Type B pancreatic cell (in vitro differentiated cells): ENCODE measurements around the gene APBA2. TPM values are rescaled to one million over a fixed set of nuclear protein-coding genes. Genes with fewer than 3 reads are reported as not detected.

Source experiments
- DNase-seq: peaks from one replicate; pipeline ENCODE4 v3.0.0; 2021; ENCODE audit warnings: mixed read lengths; ENCODE audit not compliant: unreplicated experiment; ENCODE audit errors: extremely low spot score
- H3K27ac Mint-ChIP-seq: 2 replicates; pipeline ENCODE4 v1.8.0; 2021; ENCODE audit warnings: mild to moderate bottlenecking, mixed read lengths
- H3K27me3 Mint-ChIP-seq: 2 replicates; pipeline ENCODE4 v1.8.0; 2021; ENCODE audit warnings: mixed read lengths
- H3K36me3 Mint-ChIP-seq: 2 replicates; pipeline ENCODE4 v1.8.0; 2021; ENCODE audit warnings: mixed read lengths
- H3K4me1 Mint-ChIP-seq: one replicate; pipeline ENCODE4 v1.8.0; 2021; ENCODE audit warnings: mixed read lengths; ENCODE audit not compliant: unreplicated experiment
- H3K4me3 Mint-ChIP-seq: 2 replicates; pipeline ENCODE4 v1.8.0; 2021; ENCODE audit warnings: mild to moderate bottlenecking, mixed read lengths
- H3K9me3 Mint-ChIP-seq: 2 replicates; pipeline ENCODE4 v1.8.0; 2021; ENCODE audit warnings: mixed read lengths
- total RNA-seq: library from RNA; stranded (reverse); gene quantifications from 2 replicates; pipeline ENCODE4 v1.2.1, GENCODE V29; 2021; ENCODE audit warnings: low replicate concordance
- TF ChIP-seq, protein P1 (sequence below): fragments of 200-600 bp; sonication (generic); conservative IDR thresholded peaks from 2 replicates; pipeline ENCODE4 v1.5.0; 2021; ENCODE audit warnings: antibody characterized with exemption, mild to moderate bottlenecking

APBA2 gene
- total RNA-seq, 1 donor from 2014 or later: 33.3 TPM

- Mint-ChIP-seq H3K27me3 (no peaks in the 10 kb centered on the region), H3K36me3 (no peaks in the 10 kb centered on the region), H3K9me3 (no peaks in the 10 kb centered on the region), H3K4me3 (no peak overlapping the region), H3K27ac (no peak overlapping the region), H3K4me1 (no peaks in the 10 kb centered on the region)
- TF ChIP-seq, protein P1, sequence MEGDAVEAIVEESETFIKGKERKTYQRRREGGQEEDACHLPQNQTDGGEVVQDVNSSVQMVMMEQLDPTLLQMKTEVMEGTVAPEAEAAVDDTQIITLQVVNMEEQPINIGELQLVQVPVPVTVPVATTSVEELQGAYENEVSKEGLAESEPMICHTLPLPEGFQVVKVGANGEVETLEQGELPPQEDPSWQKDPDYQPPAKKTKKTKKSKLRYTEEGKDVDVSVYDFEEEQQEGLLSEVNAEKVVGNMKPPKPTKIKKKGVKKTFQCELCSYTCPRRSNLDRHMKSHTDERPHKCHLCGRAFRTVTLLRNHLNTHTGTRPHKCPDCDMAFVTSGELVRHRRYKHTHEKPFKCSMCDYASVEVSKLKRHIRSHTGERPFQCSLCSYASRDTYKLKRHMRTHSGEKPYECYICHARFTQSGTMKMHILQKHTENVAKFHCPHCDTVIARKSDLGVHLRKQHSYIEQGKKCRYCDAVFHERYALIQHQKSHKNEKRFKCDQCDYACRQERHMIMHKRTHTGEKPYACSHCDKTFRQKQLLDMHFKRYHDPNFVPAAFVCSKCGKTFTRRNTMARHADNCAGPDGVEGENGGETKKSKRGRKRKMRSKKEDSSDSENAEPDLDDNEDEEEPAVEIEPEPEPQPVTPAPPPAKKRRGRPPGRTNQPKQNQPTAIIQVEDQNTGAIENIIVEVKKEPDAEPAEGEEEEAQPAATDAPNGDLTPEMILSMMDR: no peak
- DNase-seq: no peak
Measured at GRCh38 chr15:28904003-28904402, 18.2 kb downstream of the APBA2 start.

DNA sequence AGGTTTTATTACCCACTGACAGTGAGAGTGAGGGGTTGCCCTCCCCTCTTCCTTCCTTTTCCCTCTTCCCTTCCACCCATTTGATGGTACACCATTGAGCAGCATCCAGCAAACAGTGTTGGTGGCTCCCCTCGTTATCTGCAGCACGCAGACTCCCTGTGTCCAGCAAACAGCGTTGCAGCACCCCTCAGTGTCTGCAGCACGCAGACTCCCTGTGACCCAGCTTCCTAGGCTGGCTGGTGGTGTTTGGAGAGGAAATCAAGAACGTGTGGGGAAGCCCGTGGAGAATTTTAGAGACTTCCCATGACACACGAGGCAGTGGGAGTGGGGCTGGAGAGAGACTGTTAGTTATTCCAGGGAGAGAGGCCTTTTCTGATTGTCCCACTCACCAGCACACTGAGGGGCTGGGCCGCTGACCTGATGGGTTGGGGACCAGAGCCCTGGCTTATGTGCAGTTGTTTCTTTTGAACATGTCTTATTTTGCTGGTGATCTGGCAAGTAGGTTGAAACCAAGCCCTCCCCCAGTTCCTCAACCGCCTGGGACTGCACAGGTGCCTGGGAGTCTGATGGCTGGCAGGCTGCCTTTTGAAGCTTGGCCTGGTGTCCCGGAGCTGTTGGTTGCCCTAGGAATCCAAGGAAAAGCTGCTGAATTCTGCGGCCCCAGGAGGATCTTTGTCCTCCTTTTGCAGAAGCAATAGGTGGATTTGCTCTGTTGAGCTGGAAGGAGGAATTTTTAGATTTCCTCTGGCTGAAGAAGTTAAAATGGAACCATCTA is 19.0 kb downstream of the APBA2 start:
- no peak for DNase-seq
- H3K4me1 Mint-ChIP-seq: no peaks in the 10 kb centered on the region
- TF ChIP-seq, protein P1: no peak
- H3K9me3 Mint-ChIP-seq: no peaks in the 10 kb centered on the region
- H3K4me3 Mint-ChIP-seq: no peak overlapping the region
- H3K36me3 Mint-ChIP-seq: no peaks in the 10 kb centered on the region
- H3K27ac Mint-ChIP-seq: no peak overlapping the region
- H3K27me3 Mint-ChIP-seq: no peaks in the 10 kb centered on the region

GRCh38 chr15:28907338-28907960 is 21.7 kb downstream of the APBA2 start:
- no peaks in the 10 kb centered on the region for H3K9me3 Mint-ChIP-seq
- DNase-seq: no peak
- H3K4me1 Mint-ChIP-seq: no peaks in the 10 kb centered on the region
- no peak overlapping the region for H3K27ac Mint-ChIP-seq
- H3K4me3 Mint-ChIP-seq: no peak overlapping the region
- no peaks in the 10 kb centered on the region for H3K27me3 Mint-ChIP-seq
- TF ChIP-seq, protein P1: no peak
- H3K36me3 Mint-ChIP-seq: no peaks in the 10 kb centered on the region

DNA sequence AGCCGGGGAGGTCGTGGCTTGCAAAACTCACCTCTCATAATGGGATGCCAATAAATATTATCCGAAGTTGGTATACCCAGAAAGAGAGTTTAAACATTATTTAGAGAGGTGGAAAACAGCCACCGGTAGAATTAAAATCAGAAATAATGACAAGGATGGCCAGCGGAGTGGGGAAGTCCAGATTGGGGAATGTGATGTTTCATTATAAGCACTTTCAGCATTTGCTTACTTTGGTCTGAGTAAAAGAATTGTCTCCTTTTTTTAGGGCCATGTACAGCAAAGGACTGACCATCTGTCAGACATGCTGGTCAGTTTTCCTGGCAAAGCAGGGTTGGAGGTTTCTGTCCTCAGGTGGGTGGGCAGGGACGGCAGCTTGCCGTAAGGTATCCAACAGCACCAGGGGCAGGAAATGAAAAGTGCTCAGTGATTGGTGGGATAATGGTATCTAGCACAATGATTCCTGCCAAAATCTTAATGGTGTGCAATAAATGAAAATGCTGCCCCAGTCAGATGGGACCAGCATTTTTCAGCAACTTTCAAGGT is 24.3 kb downstream of the APBA2 start:
- Mint-ChIP-seq H3K36me3 (no peaks in the 10 kb centered on the region), H3K27ac (no peak overlapping the region), H3K4me1 (no peaks in the 10 kb centered on the region), H3K4me3 (no peak overlapping the region), H3K9me3 (no peaks in the 10 kb centered on the region), H3K27me3 (no peaks in the 10 kb centered on the region)
- TF ChIP-seq, protein P1: no peak
- no peak for DNase-seq

GRCh38 chr15:28911310-28911931 is 25.6 kb downstream of the APBA2 start:
- H3K4me3 Mint-ChIP-seq: no peak overlapping the region
- H3K4me1 Mint-ChIP-seq: peaks cover under 1% of the 10 kb centered on the region
- no peak overlapping the region for H3K27ac Mint-ChIP-seq
- TF ChIP-seq, protein P1: no peak
- DNase-seq: no peak
- no peaks in the 10 kb centered on the region for H3K9me3 Mint-ChIP-seq
- no peaks in the 10 kb centered on the region for H3K27me3 Mint-ChIP-seq
- H3K36me3 Mint-ChIP-seq: no peaks in the 10 kb centered on the region
